DMS153 treated with DMSO at 0.1 percent for 48 hours (cell line): ENCODE measurements around the gene CTNNA1.

Experiments
- DNase-seq: peaks from one replicate; lab custom pipeline; 2025; ENCODE audit not compliant: unreplicated experiment; lab: John Stamatoyannopoulos, UW

The CTNNA1 gene

GRCh38 chr5:138844812-138845513, 91.7 kb downstream of the CTNNA1 start:
- DNase-seq = no peak

DNA sequence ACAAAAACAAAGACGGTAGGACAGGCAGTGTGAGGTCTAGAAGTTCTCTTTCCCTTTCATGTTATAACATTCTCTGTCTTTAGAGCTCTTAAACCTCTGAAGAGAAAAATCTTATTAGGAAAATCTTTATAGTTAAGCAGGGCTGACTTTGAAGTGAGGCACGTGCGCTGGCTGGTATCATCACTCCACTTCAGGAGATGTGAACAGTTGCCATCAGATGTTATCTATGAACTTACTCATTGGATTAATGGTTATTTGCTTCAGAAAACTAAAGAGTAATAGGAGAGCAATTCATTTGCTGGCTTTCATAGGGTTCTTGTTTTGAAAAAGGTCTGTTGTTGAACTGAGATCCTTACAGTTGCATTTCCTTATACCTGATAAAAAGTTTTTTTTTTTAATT, 96.2 kb downstream of the CTNNA1 start:
- no peak for DNase-seq

DNA sequence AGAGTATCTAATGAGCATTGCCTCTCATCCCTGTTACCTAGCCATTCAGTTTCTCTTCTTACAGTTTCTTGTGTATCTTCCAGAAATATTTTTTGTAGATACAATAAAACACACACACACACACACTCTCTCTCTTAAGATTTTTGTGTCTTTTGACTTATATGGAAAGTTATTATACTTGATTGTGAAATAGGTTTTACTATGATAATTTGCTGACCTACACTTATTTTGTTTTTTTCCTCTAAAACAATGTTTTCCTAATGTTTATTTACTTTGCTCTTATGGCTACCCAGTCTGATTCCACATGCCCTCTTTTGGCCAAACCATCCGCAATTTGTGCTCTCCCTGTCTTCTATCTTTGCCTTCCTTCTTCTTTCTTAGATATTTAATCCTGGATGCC, 96.7 kb downstream of the CTNNA1 start:
- DNase-seq = no peak

DNA sequence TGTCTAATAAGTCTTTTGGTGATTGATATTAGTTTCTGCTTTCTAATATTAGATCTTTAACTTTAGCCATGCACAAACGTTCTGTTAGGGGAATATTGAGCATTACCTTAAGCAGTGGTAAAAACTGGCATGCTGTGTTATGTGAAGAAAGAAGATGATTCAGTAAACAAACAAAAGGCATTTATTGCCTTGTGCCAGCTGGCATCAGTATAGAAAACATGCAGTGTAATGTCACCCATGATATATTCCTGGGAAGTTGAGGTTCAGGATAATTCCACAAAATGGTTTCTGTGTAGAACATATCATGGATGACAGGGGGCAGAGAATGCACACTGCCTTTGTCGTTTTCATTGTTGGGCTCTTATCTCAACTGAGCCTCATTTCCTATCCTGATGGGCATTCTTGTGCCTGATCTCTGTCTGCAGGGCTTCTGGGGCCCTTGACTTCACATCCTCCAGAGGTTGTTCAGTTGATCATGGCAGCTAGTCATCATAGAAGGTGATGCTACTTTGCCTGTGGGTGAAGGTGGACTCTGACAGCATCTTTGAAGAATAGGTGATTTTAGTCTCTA, 97.7 kb downstream of the CTNNA1 start:
- no peak for DNase-seq

GRCh38 chr5:138853132-138853531, 99.9 kb downstream of the CTNNA1 start:
- DNase-seq = no peak

DNA sequence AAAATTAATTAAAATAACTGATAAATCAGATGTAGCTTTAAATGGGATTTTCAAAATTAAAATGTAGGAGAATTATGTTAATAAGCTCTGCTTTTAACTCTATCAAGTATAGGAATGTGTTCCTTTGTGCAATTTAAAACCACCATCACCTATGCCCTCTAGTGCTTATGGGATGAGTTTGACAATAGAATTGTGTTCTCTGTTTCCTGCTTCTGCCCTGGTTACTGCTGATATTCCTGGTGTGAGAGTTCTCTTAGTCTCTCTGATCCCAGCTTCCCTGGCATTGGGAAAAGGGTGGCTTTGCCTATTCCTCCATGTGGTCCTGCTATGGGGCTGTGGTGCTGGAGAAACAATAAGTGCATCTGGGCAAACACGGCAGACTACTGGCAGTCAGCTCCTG, 113.8 kb downstream of the CTNNA1 start:
- no peak for DNase-seq

- DNase-seq = no peak
These were observed 115.8 kb downstream of the CTNNA1 start for GRCh38 chr5:138869038-138869437.

DNA sequence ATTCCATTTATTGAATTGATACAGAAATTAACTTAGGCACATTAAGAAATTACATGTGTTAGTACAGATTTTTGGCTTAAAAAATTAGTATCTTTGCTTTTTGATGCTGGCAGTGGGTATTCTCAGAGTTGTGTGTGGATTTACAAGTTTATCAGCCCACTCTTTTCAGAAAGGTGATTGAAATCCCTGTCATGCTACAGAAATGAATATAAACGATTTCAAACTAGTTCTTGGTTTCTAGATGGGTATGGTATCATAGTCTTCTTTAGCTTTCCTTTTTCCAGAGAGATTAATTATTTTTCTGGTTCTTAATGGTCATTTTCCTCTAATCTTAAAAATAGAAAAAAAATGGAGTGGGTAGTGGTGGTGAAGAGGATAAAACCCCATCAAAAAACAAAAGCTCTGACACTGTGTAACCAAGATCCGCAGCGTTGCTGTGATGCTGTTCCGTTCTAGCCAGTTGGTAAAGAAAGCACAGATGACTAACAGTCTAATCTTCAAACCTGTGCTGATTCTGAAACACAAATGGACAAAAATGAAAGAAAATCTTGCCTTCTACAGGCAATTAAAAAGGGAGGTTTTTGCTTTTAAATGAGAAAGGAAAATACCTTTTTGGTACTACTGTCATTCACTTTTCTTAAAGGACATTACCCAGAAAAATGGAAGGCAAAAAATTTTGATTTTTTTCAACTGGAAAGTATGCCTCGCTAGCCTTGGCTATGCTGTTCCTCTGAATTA, 116.7 kb downstream of the CTNNA1 start:
- no peak for DNase-seq

DNA sequence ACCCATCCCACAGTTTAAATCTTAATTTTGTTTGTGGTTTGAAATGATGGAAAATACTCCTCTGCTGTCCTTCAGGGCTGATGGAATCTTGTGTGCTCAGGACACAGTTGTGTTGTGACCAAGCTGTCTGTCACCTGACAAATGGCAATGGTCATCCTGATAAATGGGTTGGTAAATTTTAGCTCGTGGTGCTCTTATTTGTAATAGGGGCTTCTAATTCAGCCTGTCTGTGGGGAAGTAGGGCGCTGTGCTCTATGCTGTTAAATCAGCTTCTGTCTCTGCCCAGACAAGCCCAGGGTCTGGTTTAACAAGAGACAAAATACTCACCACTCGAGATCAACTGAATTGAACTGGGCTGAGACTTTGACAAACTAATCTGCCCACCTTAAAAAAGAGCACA, 117.4 kb downstream of the CTNNA1 start:
- DNase-seq = no peak

DNA sequence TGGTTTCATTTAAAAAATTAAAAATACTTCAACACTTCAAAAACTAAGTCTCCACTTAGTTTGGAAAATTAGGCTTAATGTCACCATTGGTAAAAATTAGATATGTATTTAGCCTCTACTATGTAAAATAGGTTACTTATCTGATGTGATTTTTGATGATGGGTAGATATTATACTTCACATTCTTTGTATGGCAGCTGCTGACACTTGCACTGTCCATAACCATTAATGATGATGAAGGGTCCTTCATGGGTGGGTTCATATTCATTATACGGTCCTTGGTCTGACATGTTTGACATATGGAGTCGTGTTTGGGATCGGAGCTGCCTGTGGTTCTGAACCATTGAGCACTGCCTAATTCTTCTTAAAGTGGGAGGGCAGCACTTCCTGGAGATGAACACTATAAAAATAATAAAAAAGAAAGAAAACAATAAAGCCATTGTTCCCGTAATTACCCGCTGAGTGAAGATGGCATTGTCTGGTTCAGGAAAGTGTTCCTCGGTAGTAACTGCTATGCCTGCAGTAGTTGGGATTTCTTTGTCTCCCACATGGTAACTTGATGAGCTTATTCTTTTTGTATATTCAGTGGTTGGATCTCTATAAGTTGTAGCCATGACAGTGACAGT, 119.7 kb downstream of the CTNNA1 start:
- DNase-seq = no peak

DNA sequence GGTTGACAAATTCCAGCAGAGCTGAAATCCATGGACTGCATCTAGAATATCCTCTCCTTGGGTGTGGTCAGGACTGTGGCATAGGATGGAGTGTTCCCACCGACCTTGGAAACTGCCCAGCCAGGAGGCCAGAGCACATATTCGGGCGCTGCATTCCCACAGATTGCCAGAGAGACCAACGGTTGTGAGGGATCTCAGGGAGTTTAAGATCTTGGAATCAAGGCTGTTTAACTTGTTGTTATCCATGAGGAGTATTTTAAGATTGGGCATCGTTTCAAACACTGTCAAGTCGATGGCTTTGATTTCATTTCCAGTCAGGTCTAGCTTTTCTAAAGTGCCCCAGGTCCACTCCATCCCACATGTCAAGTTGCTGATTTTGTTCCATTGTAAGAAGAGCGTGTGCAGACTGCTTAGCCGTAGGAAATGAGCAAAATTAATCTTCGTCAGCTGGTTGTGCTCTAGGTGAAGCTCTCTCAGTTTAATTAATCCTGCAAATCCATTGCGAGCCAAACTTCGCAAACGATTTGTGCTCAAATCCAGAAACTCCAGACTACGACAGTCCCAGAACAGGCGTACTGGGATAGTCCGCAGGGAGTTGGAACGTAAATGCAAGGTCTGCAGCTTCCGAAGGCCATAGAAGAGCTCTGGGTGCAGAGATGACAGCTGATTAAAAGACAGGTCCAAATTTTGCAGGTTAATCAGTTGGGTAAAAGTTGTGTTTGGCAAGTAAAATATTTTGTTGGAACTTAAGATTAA, 120.4 kb downstream of the CTNNA1 start:
- no peak for DNase-seq

DNA sequence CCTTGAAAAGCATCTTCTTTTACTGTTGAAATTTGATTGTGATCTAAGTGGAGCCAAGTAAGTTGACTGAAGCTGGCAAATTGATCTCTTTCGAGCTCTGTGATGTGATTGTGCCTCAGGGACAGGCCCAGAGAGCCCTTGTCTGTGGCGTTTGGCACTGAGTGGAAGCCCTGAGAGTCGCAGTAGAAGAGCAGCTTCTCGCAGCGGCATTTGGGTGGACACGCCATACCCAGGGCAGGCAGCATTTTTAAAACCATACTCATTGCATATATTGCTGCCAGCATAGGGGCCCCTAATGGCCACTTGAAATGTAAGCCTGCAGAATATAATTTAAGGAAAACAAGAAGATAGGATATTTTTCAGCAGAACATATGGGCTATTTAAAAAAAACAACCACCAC, 121.0 kb downstream of the CTNNA1 start:
- DNase-seq = no peak

DNA sequence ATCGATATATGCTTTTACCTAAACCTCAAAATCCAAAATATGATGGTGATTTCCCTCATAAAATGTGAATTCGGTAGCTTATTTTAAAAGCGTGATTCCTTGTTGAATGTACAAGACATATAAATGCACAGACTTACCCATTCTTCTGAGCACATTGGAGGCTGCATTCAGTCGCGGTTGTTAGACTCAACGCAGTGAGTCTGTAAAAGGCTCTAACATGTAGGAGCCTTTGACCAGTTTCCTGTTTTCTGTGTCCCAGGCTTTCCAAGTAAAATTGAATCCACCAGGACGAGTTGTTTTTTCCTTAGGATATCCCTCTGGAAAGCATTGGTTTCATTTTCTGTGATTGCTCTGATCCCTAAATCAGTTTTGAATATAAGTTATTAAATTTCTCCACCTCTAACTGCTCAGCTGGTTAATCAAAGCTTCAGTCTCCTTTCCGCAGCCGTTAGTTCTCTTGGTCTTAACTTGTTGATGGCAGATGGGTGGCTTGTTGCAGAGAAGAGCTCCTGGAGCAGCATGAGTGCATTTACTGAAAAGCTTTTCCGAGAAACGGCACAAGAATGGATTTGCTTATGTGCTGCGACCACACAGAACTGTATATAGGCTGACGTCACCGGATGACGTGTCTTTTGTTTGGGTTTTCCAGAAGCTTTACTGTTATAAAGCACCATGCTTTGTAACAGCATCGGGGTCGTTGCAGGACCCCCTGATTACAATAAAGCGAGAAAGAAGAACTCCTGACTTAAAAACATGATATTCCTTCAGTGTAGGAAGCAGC, 121.7 kb downstream of the CTNNA1 start, which contains the start of gene LRRTM2:
TSS of gene LRRTM2 (minus strand) at position 565 of the 781 bp plus-strand sequence. CDS start at position 141, 424 bp downstream.
- no peak for DNase-seq

- no peak for DNase-seq
These were observed 122.3 kb downstream of the CTNNA1 start for GRCh38 chr5:138875552-138875875.

DNA sequence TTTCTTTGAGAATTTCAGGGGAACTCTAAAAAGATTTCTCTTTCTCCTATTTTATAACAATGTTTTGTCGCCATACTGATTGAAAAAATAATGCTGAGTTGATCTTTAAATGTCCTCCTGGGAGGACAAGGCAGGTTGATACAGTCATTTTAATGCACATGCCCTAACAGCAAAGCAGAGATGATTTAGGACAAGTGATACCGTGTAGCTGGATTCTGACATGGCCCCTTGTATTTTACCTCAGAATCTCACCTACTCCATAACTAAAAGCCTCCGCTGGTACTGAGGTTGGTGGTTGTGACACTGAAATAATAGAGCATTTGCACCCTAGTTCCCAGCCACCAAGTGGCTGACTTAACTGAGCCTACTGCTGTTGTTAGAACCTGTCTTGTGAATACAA, 122.7 kb downstream of the CTNNA1 start:
- DNase-seq = no peak

DNA sequence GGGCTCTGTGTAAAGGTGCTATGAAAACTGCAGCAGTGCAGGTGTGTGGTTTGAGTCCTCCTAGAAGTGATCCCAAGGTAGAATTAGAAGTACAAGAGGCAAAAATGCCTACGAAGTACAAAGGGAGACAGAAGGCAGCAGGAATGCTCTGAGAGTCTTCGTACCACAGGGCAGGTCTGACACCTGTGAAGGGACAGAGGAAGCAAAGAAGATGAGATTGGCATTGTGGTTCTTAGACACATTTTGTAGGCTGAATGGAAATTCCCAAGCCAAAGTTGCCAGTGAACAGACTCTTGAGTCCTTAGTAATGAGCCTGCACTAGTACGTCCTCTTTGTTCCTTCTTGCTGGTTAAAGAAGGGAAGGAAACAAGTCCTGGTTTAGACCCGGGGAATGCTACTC, 123.6 kb downstream of the CTNNA1 start:
- DNase-seq = no peak

- DNase-seq = no peak
These were observed 125.4 kb downstream of the CTNNA1 start for GRCh38 chr5:138878437-138879235.

GRCh38 chr5:138883211-138883610, 130.0 kb downstream of the CTNNA1 start:
- DNase-seq = no peak

GRCh38 chr5:138884094-138884493, 130.9 kb downstream of the CTNNA1 start:
- DNase-seq = no peak

- no peak for DNase-seq
These were observed 131.3 kb downstream of the CTNNA1 start for GRCh38 chr5:138884554-138884953.
